Right atrium auricular region (tissue), 2 donors: Measurements from ENCODE around the gene HIPK2. TPM values are rescaled to one million over a fixed set of nuclear protein-coding genes. Genes with fewer than 3 reads are reported as not detected.

Experiments used
- DNase-seq: peaks from one replicate; pipeline ENCODE4 v3.0.0-alpha.2; 2019; ENCODE audit warnings: low spot score
- H3K27ac ChIP-seq, 2 donors: fragments of 200-600 bp; sonication (generic); 1 replicate in 1 of 2; 2 replicates in 1 of 2; pipeline ENCODE4 v1.5.1; 2016 to 2019
- H3K27me3 ChIP-seq, 2 donors: fragments of 200-600 bp; sonication (generic); one replicate each; pipeline versions ENCODE4 v1.5.1 to v1.6.0; 2017 to 2019
- H3K36me3 ChIP-seq: fragments of 200-600 bp; sonication (generic); one replicate; pipeline ENCODE4 v1.5.1; 2016
- H3K4me1 ChIP-seq, 2 donors: fragments of 200-600 bp; sonication (generic); one replicate each; pipeline versions ENCODE4 v1.5.1 to v1.6.0; 2017 to 2019
- H3K4me3 ChIP-seq, 2 donors: fragments of 200-600 bp; sonication (generic); 1 replicate in 1 of 2; 2 replicates in 1 of 2; pipeline ENCODE4 v1.5.1; 2017 to 2019; ENCODE audit warnings: mild to moderate bottlenecking in 1 of 2, moderate library complexity in 1 of 2
- H3K9me3 ChIP-seq, 2 donors: fragments of 200-600 bp; sonication (generic); one replicate each; pipeline ENCODE4 v1.5.1; 2019
- total RNA-seq, 2 donors: library from RNA; depleted of rRNA; stranded (reverse); fragments of >200 nt; gene quantifications; one replicate each; pipeline ENCODE4 v1.1.0, GENCODE V29; 2016
- TF ChIP-seq, protein P1 (sequence below), 2 donors: fragments of 200-600 bp; sonication (generic); IDR thresholded peaks; one replicate each; pipeline ENCODE4 v1.5.1; 2019; ENCODE audit warnings: antibody characterized with exemption in 2 of 2

HIPK2 gene
- total RNA-seq, 2 donors from 2014 or later, result 87.0 to 131 TPM

DNA sequence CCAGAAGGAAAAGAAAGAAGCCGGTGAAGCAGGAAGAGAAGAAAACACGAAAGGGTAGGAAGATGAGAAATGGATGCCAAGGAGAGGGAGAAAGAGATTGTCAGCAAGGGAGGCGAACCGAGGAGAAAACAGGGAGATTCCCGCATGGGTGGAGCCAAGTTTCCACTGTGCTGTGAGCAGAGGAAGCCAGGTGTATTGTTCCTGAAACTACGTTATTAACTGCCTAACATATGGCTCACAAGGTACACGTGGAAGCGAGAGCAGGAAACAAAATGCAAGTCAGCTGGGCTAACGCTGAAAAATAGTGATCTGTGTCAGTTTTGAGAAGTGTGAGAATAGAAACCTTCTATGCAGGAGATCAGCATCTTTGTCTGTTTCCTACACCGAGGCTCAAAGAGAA, 20.4 kb upstream of the HIPK2 start:
- TF ChIP-seq, protein P1, sequence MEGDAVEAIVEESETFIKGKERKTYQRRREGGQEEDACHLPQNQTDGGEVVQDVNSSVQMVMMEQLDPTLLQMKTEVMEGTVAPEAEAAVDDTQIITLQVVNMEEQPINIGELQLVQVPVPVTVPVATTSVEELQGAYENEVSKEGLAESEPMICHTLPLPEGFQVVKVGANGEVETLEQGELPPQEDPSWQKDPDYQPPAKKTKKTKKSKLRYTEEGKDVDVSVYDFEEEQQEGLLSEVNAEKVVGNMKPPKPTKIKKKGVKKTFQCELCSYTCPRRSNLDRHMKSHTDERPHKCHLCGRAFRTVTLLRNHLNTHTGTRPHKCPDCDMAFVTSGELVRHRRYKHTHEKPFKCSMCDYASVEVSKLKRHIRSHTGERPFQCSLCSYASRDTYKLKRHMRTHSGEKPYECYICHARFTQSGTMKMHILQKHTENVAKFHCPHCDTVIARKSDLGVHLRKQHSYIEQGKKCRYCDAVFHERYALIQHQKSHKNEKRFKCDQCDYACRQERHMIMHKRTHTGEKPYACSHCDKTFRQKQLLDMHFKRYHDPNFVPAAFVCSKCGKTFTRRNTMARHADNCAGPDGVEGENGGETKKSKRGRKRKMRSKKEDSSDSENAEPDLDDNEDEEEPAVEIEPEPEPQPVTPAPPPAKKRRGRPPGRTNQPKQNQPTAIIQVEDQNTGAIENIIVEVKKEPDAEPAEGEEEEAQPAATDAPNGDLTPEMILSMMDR (IDR thresholded peaks at IDR 0.05), result no peak
- no peaks in the 10 kb centered on the region for H3K36me3 ChIP-seq
- no peaks in the 10 kb centered on the region for H3K4me1 ChIP-seq
- H3K4me3 ChIP-seq, result no peak overlapping the region
- H3K27me3 ChIP-seq, result no peaks in the 10 kb centered on the region
- no peak overlapping the region for H3K27ac ChIP-seq
- DNase-seq, result no peak
- H3K9me3 ChIP-seq, result no peaks in the 10 kb centered on the region

DNA sequence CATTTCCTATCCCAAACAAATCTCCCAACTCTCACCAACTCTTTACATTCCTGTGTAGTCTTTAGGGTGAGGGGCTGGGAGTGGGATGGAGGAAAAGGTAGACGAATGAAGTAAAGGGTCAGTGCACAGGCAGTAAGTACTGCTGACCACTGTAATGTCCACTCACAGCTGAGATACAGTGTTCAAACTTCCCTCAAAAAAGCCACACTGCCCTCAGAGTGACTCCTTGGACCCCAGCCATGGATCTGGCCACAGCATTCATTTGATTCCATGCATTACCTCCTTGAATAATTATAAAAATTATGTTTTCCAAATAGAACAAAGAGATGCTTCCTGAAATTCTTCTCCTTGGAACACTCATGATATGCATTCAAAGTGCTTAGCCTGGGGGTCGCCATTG, 19.8 kb upstream of the HIPK2 start:
- no peak overlapping the region for H3K27ac ChIP-seq
- H3K4me1 ChIP-seq, result no peaks in the 10 kb centered on the region
- TF ChIP-seq, protein P1 (IDR thresholded peaks at IDR 0.05), result no peak
- no peaks in the 10 kb centered on the region for H3K36me3 ChIP-seq
- DNase-seq, result no peak
- no peaks in the 10 kb centered on the region for H3K27me3 ChIP-seq
- no peaks in the 10 kb centered on the region for H3K9me3 ChIP-seq
- H3K4me3 ChIP-seq, result no peak overlapping the region

DNA sequence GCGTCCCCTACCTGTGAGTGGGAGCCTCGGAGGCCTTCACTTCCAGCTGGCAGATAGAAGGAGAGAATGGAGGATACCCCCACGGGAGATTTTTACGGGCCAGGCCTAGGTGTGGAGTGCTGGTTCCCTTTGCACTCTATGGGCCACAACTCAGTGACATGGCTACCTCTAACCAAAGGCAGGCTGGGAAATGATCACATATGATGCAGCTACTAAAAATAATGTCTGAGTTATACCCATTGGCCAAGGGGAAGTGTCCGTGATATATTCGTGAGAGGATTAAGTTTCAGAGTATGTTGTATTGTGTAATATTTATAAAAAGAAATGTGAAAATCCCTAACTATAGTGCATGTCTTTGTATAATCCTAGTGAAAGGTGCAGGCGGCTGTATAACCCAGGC, 13.5 kb upstream of the HIPK2 start:
- TF ChIP-seq, protein P1 (IDR thresholded peaks at IDR 0.05), result no peak
- H3K36me3 ChIP-seq, result no peaks in the 10 kb centered on the region
- H3K4me1 ChIP-seq, result no peaks in the 10 kb centered on the region
- DNase-seq, result no peak
- no peaks in the 10 kb centered on the region for H3K9me3 ChIP-seq
- no peak overlapping the region for H3K4me3 ChIP-seq
- no peak overlapping the region for H3K27ac ChIP-seq
- H3K27me3 ChIP-seq, result no peaks in the 10 kb centered on the region

DNA sequence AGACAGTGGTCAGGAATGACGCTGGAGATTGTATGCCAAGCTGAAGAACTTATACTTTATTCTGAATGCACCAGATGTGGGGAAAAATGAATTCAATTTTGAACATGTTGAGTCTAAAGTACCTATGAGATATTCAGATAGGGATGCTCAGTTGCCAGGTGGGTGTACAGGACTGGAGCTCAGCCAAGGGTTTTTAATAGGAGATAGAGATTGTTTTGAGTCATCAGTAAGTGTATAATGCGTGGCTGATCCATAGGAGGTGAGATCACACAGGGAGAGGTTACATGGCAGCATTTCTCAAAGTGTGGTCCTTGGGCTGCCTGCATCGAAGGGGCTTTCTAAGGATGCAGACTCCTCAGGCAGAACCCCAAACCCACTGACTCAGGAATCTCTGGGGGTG, 6.8 kb upstream of the HIPK2 start:
- no peak for DNase-seq
- Histone ChIP-seq H3K27ac (no peak overlapping the region), H3K36me3 (no peaks in the 10 kb centered on the region), H3K4me1 (no peaks in the 10 kb centered on the region), H3K9me3 (no peaks in the 10 kb centered on the region), H3K27me3 (no peaks in the 10 kb centered on the region), H3K4me3 (no peak overlapping the region)
- TF ChIP-seq, protein P1 (IDR thresholded peaks at IDR 0.05), result no peak

DNA sequence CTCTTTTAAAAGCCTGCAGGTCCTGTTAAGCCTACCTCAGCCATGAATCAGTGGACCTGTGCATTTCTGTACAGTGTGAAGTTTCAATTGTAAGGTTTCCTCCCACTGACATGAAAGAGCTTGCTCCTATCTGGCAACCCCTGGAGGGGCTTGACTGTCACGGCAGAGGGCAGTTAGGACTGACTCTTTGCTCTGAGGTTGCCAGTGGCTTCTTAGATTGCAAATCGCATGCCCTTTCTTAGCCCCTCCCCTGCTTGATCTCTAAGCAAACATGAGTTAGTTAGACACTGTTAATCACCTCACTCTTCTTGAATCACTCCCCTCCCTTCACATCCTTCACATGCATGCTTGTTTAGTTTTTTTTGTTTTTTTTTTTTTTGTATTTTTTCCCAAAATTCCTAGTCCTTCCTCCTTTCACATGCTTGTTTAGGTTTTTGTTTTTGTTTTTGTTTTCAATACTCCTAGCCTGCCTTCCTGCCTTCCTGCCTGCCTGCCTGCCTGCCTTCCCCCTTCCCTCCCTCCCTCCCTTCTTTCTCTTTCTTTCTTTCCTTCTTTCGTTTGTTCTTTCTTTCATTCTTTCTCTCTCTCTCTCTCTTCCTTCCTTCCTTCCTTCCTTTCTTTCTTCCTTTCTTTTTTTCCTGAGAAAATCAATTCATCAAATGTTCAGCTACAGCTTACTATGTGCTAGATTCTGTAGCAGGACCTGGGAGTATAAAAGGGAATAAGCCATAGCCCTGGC, 6.0 kb upstream of the HIPK2 start:
- Histone ChIP-seq H3K9me3 (no peaks in the 10 kb centered on the region), H3K4me1 (peaks cover 0 to 6% of the 10 kb centered on the region in 2 donors)
- TF ChIP-seq, protein P1 (IDR thresholded peaks at IDR 0.05), result no peak

DNA sequence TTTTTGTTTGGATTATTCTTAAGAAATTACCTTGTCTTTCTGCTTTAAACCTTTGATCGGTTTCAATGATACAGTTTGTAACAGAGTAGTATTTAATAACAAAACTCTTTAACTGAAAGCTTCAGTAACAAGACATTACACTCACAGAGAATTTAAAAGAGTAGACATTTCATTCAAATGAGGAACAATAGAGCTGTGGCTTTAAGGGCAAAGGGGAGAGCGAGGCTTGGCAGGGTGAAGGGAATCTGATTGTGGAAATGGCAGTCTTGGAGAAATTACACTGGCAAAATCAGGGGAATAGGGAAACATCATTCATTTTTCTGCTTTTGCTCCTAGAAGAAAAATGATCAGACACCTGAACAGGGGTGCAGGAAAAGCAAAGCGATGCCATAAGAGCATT, 5.1 kb upstream of the HIPK2 start:
- Histone ChIP-seq H3K4me1 (peaks cover 0 to 10% of the 10 kb centered on the region in 2 donors), H3K36me3 (no peaks in the 10 kb centered on the region), H3K27ac (no peak overlapping the region), H3K27me3 (no peaks in the 10 kb centered on the region), H3K4me3 (no peak overlapping the region), H3K9me3 (no peaks in the 10 kb centered on the region)
- DNase-seq, result no peak
- TF ChIP-seq, protein P1 (IDR thresholded peaks at IDR 0.05), result no peak

More for the DNA sequence above, 6.0 kb upstream of the HIPK2 start:
- H3K4me3 ChIP-seq, result no peak overlapping the region
- no peak for DNase-seq
- no peak overlapping the region for H3K27ac ChIP-seq
- H3K36me3 ChIP-seq, result no peaks in the 10 kb centered on the region
- H3K27me3 ChIP-seq, result no peaks in the 10 kb centered on the region
